HCT116 (cell line): ENCODE results near the gene ZNF324B. TPM values are rescaled to one million over a fixed set of nuclear protein-coding genes. Genes with fewer than 3 reads are reported as not detected.
A peak's percentile ranks its signal among the peaks of the same experiment; 100 is the strongest.

Source experiments
- ATAC-seq: fragments of 200-7000 bp; cut with Tn5 transposase; 2 replicates; pipeline ENCODE4 v1.9.1; 2020; ENCODE audit warnings: mild to moderate bottlenecking, moderate library complexity
- BruUV-seq: library from RNA; stranded (reverse); fragments of 400-500 nt; replicated peaks from 2 replicates; lab custom pipeline; 2021; lab: Mats Ljungman, UMichigan
- CTCF ChIA-PET: fragments of 300-600 bp; sonication (Branson Sonifier 250); formaldehyde crosslinking; loops from one replicate; lab custom pipeline; 2021; ENCODE audit warnings: antibody characterized with exemption; lab: Charles Lee
- POLR2A ChIA-PET: fragments of 300-600, 350-600 bp; sonication (Branson Sonifier 250); formaldehyde crosslinking; loops from one replicate; lab custom pipeline; 2021; ENCODE audit warnings: antibody characterized with exemption; lab: Charles Lee
- RAD21 ChIA-PET, 2 experiments: fragments of 300-600 bp; sonication (Branson Sonifier 250); formaldehyde crosslinking; loops; one replicate each; lab custom pipeline; 2023; ENCODE audit warnings: low total read pairs in 2 of 2; ENCODE audit not compliant: uncharacterized antibody in 2 of 2, unreplicated experiment in 2 of 2, low non-redundant PET in 1 of 2; lab: Charles Lee
- DNase-seq: peaks from one replicate; pipeline ENCODE4 v3.0.0-alpha.2; 2010; ENCODE audit warnings: low read depth, low spot score
- H2AFZ ChIP-seq: fragments of 200-600 bp; shearing (Covaris generic), sonication (generic); 2 replicates; pipeline ENCODE4 v1.6.1; 2017; ENCODE audit warnings: low read depth, mixed run types, mixed read lengths, antibody characterized with exemption, low read length; ENCODE audit not compliant: poor library complexity, severe bottlenecking
- H3K27ac ChIP-seq: 2 replicates; pipeline ENCODE4 v1.5.1; 2012; ENCODE audit warnings: low read depth, low read length
- H3K27me3 ChIP-seq: fragments of 200-600 bp; sonication (generic); 2 replicates; pipeline ENCODE4 v1.6.1; 2016; ENCODE audit warnings: mixed run types, low read length, mixed read lengths; ENCODE audit not compliant: insufficient read depth
- H3K36me3 ChIP-seq, 2 experiments: fragments of 200-500 bp in 1 of 2; fragments of 200-600 bp in 1 of 2; sonication (Bioruptor generic) in 1 of 2; sonication (generic) in 1 of 2; 2 replicates each; pipeline versions ENCODE4 v1.5.1 to v1.6.1; 2014 to 2016; ENCODE audit warnings: low read length in 2 of 2, inconsistent platforms in 1 of 2, mixed read lengths in 1 of 2, mixed run types in 1 of 2; ENCODE audit not compliant: insufficient read depth in 2 of 2, control insufficient read depth in 1 of 2
- H3K4me1 ChIP-seq, 2 experiments: fragments of 200-600 bp in 1 of 2; sonication (generic) in 1 of 2; 2 replicates each; pipeline versions ENCODE4 v1.5.1 to v1.6.1; 2012 to 2017; ENCODE audit warnings: low read length in 2 of 2, inconsistent platforms in 1 of 2, mild to moderate bottlenecking in 1 of 2, mixed read lengths in 1 of 2, mixed run types in 1 of 2, moderate library complexity in 1 of 2; ENCODE audit not compliant: insufficient read depth in 2 of 2, control insufficient read depth in 1 of 2
- H3K4me2 ChIP-seq: fragments of 200-600 bp; sonication (generic); 2 replicates; pipeline ENCODE4 v1.6.1; 2017; ENCODE audit warnings: mixed run types, low read length, mixed read lengths
- H3K4me3 ChIP-seq, 2 experiments: fragments of 200-600 bp in 1 of 2; sonication (generic) in 1 of 2; replicated peaks in 1 of 2; 2 replicates each; pipeline ENCODE4 v1.5.1; 2011 to 2016; ENCODE audit warnings: low read length in 2 of 2, control low read depth in 1 of 2, low read depth in 1 of 2, mild to moderate bottlenecking in 1 of 2, mixed read lengths in 1 of 2, mixed run types in 1 of 2
- H3K79me2 ChIP-seq: fragments of 200-600 bp; sonication (generic); 2 replicates; pipeline ENCODE4 v1.6.1; 2017; ENCODE audit warnings: mild to moderate bottlenecking, mixed run types, low read length, moderate library complexity, mixed read lengths; ENCODE audit not compliant: insufficient read depth
- H3K9ac ChIP-seq: fragments of 200-600 bp; sonication (generic); 2 replicates; pipeline ENCODE4 v1.6.1; 2016; ENCODE audit warnings: low read length, mixed read lengths
- H3K9me2 ChIP-seq: fragments of 200-600 bp; sonication (generic), shearing (Covaris generic); 2 replicates; pipeline ENCODE4 v1.6.1; 2017; ENCODE audit warnings: mixed run types, mild to moderate bottlenecking, moderate library complexity; ENCODE audit not compliant: insufficient read depth
- H3K9me3 ChIP-seq, 2 experiments: fragments of 200-500 bp in 1 of 2; fragments of 200-600 bp in 1 of 2; sonication (Bioruptor generic) in 1 of 2; sonication (generic) in 1 of 2; 2 replicates each; pipeline ENCODE4 v1.6.1; 2014 to 2017; ENCODE audit warnings: low read length in 2 of 2, mixed read lengths in 2 of 2, inconsistent platforms in 1 of 2, low read depth in 1 of 2, mild to moderate bottlenecking in 1 of 2, mixed run types in 1 of 2, moderate library complexity in 1 of 2; ENCODE audit not compliant: control insufficient read depth in 1 of 2, insufficient read depth in 1 of 2
- H4K20me1 ChIP-seq: fragments of 200-600 bp; sonication (generic), shearing (Covaris generic); 2 replicates; pipeline ENCODE4 v1.6.1; 2017; ENCODE audit warnings: mixed run types, mild to moderate bottlenecking, moderate library complexity; ENCODE audit not compliant: insufficient read depth
- CBX3 ChIP-seq: IDR thresholded peaks from 2 replicates; pipeline ENCODE4 v1.6.1; 2012; ENCODE audit warnings: low read depth
- CEBPB ChIP-seq: IDR thresholded peaks from 2 replicates; pipeline ENCODE4 v1.6.1; 2012; ENCODE audit warnings: low read depth
- EZH2 ChIP-seq: fragments of 200-600 bp; sonication (generic); IDR thresholded peaks from 2 replicates; pipeline ENCODE4 v1.6.1; 2017; ENCODE audit warnings: antibody characterized with exemption, mixed run types
- POLR2AphosphoS5 ChIP-seq: IDR thresholded peaks from 2 replicates; pipeline ENCODE4 v1.6.1; 2011; ENCODE audit warnings: mild to moderate bottlenecking, low read depth, low read length, moderate library complexity
- RAD21 ChIP-seq: IDR thresholded peaks from 2 replicates; pipeline ENCODE4 v1.6.1; 2012; ENCODE audit warnings: low read depth, mild to moderate bottlenecking
- SIN3A ChIP-seq: IDR thresholded peaks from 2 replicates; pipeline ENCODE4 v1.6.1; 2012; ENCODE audit warnings: low read depth
- SP1 ChIP-seq: IDR thresholded peaks from 2 replicates; pipeline ENCODE4 v1.6.1; 2012; ENCODE audit warnings: low read depth
- SRF ChIP-seq: IDR thresholded peaks from 2 replicates; pipeline ENCODE4 v1.6.1; 2012; ENCODE audit warnings: low read depth
- TCF7L2 ChIP-seq: IDR thresholded peaks from 2 replicates; pipeline ENCODE4 v1.7.0; 2011; ENCODE audit warnings: borderline replicate concordance, inconsistent platforms; ENCODE audit not compliant: insufficient read depth, insufficient read length; ENCODE audit errors: extremely low read depth
- ZBTB33 ChIP-seq: IDR thresholded peaks from 2 replicates; pipeline ENCODE4 v1.6.1; 2011; ENCODE audit warnings: mild to moderate bottlenecking, low read length, moderate library complexity; ENCODE audit not compliant: insufficient replicate concordance; ENCODE audit errors: extremely low read depth
- intact Hi-C: fragments of 100-400 bp; cut with micrococcal nuclease; formaldehyde crosslinking; loops from 2 replicates; pipeline ENCODE4 v1.10.0; 2022
- total RNA-seq: library from RNA; stranded (reverse); gene quantifications from one replicate; pipeline ENCODE4 v1.2.1, GENCODE V29; 2021; ENCODE audit not compliant: unreplicated experiment

The ZNF324B gene
- total RNA-seq, 1 experiment from 2014 or later: 9.4 TPM

DNA sequence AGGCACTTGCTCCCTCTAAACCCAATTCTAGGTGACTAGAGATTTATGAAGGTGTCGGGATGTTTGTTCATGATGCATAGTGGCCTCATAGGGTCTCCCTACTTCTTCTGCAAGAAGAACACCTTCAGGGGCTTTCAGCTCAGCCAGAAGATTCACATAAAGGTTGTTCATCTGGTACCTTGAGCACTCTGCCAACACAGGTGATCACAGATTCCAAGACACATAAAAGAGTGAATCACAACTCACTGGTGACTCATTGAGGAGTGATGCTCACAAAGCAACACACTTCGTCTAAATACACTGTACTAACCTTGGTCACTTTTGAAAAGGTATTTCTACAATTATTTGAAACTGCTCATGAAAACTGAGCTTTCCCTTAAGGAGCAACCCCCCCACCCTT, 8.6 kb downstream of the ZNF324B start:
- Histone ChIP-seq H4K20me1 (no peaks in the 10 kb centered on the region), H3K27me3 (no peaks in the 10 kb centered on the region), H3K4me3 (no peak overlapping the region), H3K9ac (no peak overlapping the region), H3K79me2 (no peaks in the 10 kb centered on the region), H3K9me3 (no peaks in the 10 kb centered on the region), H3K4me2 (peak overlapping the region; percentile 4; the same call in 1 of the 2 replicates), H3K36me3 (peaks cover 0 to 4% of the 10 kb centered on the region in 2 experiments; a peak in 2 of 4 replicates), H3K27ac (no peak overlapping the region), H3K9me2 (no peaks in the 10 kb centered on the region), H3K4me1 (peaks cover 0 to 11% of the 10 kb centered on the region in 2 experiments; a peak in 2 of 4 replicates), H2AFZ (no peak overlapping the region)
- ChIA-PET CTCF (no interaction called here), RAD21 (no interaction called here), POLR2A (no interaction called here)
- ATAC-seq (peak; percentile 55), DNase-seq (no peak)
- TF ChIP-seq TCF7L2: no peak
- no peak for TF ChIP-seq CEBPB
- no peak for TF ChIP-seq SRF
- no peak for TF ChIP-seq EZH2
- no peak for TF ChIP-seq RAD21
- no peak for TF ChIP-seq SP1
- TF ChIP-seq ZBTB33: no peak
- no peak for TF ChIP-seq POLR2AphosphoS5
- no peak for TF ChIP-seq SIN3A
- no peak for TF ChIP-seq CBX3
- intact Hi-C loops: no loop called here
- BruUV-seq: no TSS peak
